Activated CD8-positive, alpha-beta memory T cell treated with anti-CD3 and anti-CD28 coated beads for 4 hours (primary cell): ENCODE results near the gene SH3BP4.

Experiments
- DNase-seq, 2 donors: peaks; one replicate each; pipeline ENCODE4 v3.0.0-alpha.2; 2020; ENCODE audit warnings: low read depth in 2 of 2

Gene SH3BP4

GRCh38 chr2:234964631-234965461, 13.0 kb downstream of the SH3BP4 start:
- DNase-seq: no peak

DNA sequence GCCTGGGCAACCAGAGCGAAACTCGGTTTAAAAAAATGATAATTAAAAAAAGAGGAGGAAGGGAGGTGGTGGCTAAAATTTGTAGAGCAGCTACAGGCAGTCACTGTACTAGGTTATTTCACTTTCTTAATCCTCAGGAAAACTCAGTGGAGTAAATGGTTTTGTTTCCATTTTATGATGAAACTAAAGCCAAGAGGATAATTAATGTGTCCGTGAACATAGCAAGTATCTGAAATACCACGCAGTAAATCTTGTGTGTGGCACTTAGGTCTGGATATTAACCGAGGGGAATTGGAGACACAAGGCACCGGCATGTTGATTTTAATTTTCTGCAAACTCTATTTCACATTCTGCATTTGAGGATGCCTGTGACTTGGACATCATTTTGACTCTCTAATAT, 14.5 kb downstream of the SH3BP4 start:
- no peak for DNase-seq

DNA sequence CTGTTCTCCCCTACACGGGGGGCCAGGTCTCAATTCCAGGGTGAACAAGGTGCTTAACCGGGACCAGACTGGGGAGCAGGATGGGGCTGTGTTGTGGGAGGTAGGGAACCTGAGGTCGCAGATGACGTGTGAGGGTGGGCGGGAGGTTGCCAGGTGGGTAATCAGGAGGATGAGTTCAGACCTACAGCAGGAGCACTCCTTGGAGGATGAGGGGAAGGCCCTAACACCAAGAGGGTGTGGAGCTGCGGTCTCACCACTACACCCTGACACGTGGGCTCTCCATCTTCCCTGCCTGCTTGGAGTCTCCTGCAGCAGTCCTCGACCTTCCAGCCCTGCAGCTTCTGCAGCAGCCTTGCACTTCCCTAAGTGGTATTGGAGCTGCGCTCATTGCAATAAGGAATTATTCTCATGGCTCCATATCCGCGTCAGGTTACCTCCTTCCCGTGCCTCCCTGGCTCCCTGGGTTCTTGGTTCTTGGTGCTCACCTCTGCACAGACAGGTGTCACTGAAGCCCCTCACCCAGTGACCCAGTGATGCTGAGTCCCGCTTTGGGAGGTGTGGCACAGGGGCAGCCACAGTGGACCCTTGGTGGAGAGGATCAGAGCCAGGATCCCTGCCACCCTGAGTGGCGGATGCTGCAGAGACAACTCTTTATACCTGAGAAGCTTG, 15.5 kb downstream of the SH3BP4 start:
- no peak for DNase-seq

DNA sequence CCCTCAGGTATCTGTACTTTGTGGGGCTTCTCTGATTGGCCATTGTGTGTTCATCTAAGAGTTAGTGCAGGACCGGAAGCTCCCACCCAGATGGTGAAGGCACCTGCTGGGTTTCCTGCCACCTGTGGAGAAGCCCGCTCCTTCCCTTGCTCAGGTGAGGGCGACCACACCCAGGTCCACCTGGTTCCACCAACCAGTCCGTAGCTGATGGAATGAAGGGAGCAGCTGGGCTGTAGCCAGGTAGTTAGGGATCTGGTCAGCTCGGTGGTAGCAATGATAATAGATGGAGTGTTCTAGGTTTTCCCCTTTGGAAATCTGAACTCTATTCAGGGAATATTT, 16.0 kb downstream of the SH3BP4 start:
- no peak for DNase-seq

GRCh38 chr2:234968631-234969305, 17.0 kb downstream of the SH3BP4 start:
- no peak for DNase-seq

- DNase-seq: no peak
Measured at GRCh38 chr2:234969306-234970098, 17.7 kb downstream of the SH3BP4 start.

DNA sequence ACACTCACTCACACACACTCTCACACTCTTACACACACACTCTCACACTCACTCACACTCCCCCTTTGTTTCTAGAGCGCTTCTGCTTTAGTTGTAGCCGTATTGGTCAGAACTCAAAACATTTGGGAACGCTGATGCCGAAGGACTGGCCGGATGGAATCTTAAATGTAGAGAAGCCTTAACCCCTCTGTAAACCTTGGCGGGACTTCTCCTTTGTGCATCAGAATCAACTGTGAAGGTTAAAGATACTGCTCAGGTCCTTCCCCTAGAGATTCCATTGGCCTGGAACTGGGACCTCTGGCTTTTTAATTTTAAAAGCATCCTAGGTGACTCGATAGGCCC, 18.3 kb downstream of the SH3BP4 start:
- DNase-seq: no peak

- no peak for DNase-seq
Measured at GRCh38 chr2:234970477-234970882, 18.7 kb downstream of the SH3BP4 start.

DNA sequence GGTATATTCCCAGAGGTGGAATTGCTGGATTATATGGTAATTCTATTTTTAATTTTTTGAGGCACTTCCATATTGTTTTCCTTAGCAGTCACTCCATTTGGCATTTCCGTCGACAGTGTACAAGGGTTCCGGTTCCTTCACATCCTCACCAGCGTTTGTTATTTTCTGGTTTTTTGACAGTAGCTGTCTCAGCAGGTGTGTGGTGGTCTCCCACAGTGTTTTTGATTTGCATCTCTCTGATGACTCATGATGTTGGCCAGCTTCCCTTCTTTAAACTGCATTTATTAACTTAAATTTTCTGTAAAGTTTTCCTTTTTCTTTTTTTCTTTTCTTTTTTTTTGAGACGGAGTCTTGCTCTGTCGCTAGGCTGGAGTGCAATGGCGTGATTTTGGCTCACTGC, 19.7 kb downstream of the SH3BP4 start:
- no peak for DNase-seq

DNA sequence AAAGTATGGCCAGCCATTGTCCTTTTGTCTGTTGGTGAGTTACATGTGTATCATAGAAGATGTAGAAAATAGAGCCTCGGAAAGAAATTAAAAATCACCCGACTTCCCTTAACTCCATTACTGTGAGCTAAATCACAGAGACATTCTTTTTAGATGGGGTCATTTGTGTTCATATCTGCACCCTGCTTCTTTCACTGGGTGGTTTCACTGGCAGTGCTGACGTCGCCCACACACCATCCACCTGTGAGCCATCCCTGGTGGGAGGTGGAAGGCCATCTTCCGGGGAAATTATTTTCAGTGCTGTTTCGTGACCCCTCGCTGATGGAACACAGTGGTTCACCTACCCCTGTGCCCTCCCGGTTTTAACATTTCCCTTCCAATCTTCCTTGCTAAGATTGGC, 21.2 kb downstream of the SH3BP4 start:
- no peak for DNase-seq

DNA sequence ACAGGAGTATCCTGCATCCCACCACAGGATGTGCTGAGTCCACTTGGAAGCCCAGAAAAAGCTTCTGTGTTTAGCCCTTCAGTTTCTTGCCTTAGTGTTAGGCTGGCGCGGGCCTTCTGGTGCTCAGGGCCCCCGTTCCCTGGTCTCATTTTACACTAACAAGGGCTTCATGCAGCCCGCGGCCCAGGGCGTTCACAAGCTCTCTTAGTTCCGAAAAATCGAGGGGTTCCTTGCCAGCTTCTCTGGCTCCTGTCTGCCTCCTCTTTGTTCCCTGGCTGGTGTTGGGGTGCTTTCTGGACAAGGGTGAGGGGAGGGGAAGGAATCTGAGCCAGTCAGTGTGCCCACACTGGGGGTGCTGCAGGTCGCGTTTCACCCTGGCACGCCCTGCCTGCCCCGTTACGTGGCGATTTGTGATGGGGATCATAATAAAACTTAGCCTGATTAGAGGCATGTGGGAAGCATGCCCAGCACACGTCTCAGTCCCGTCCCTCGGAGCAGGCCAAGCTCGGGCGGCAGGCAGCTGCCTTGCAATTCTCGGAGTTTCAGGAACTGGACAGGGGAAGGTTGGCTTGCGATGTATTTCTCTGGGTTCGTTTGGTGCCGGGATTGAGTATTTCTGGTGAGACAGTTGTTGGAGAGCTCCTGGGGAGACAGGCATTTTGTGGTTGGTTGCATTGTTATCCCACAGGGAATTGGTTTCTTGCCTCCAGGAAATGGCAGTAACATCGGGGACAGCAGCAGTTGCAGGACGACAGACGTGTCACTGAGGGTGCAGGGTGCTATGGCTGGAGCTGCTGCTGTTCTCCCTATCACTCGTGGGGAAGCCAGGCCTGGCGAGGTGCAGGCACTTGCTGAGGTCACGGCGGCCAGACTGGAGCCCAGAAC, 22.9 kb downstream of the SH3BP4 start:
- no peak for DNase-seq

- no peak for DNase-seq
Measured at GRCh38 chr2:234975611-234976010, 23.8 kb downstream of the SH3BP4 start.

- no peak for DNase-seq
Measured at GRCh38 chr2:234976479-234977227, 24.8 kb downstream of the SH3BP4 start.

DNA sequence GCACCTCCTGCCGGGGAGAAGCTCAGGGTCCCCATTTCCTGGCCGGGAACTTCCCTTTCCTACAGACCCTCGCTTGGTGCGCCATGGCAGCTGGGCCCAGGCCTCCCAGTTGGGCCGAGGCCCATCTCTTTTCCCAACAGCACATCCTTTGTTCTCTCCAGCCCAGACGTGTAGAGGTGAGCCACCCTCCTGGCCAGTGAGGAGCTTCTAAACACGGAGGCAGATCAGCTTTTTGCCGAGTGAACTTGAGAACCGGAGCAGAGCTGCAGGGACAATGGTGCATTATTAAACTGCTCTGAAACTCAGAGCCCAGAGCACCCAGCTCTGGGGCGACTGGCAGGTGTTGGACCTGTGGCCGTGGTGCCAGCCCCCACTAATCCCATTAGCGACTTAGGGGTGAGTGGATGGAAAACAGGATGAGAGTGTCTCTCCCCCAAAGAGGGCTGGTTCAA, 25.4 kb downstream of the SH3BP4 start:
- DNase-seq: no peak

DNA sequence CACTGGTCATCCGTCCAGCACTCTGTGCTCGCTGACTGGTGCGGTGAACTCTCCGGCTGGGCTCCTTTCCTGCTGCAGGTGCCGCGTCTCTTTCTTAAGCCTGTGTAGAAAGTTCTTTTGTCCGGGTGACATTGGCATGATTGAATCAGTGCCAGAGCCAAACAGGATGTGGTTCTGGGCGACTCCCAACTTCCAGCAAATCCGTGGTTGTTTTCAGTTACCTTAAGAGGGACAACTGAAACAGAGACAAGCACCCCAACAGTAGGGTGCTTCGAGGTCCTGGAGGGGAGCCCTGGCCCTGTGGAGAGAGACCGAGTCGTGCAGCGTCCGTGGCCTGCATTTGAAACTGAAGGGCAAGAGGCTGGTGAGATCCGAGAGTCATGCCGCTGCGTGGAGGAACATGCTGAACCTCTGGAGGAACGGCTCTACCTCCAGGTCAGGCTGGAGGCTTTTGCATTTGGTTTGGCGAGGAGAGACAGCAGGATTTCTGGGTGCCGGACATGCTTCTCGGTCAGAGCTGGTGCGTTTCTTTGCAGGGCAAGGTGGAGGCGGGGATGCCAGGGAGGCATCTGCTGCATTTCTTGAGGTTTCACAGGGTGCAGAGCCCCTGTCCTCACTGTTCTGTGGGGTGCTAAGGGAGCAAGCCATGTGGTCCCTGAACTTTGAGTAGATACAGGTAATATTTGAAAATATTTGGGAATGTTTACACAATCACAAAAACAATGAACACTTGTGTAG, 26.8 kb downstream of the SH3BP4 start:
- no peak for DNase-seq

- DNase-seq: no peak
Measured at GRCh38 chr2:234979204-234980167, 27.7 kb downstream of the SH3BP4 start.

- no peak for DNase-seq
Measured at GRCh38 chr2:234980451-234981187, 28.8 kb downstream of the SH3BP4 start.
